Progenitor cell of endocrine pancreas (in vitro differentiated cells): Measurements from ENCODE around the gene PLCB3. TPM values are rescaled to one million over a fixed set of nuclear protein-coding genes. Genes with fewer than 3 reads are reported as not detected.
A peak's percentile ranks its signal among the peaks of the same experiment; 100 is the strongest.

Experiments
- DNase-seq: peaks from one replicate; pipeline ENCODE4 v3.0.0; 2021; ENCODE audit warnings: low spot score; ENCODE audit not compliant: unreplicated experiment
- H3K27ac Mint-ChIP-seq: 2 replicates; pipeline ENCODE4 v1.8.0; 2021; ENCODE audit warnings: mild to moderate bottlenecking, moderate library complexity, mixed read lengths
- H3K27me3 Mint-ChIP-seq: 2 replicates; pipeline ENCODE4 v1.8.0; 2021; ENCODE audit warnings: mixed read lengths
- H3K36me3 Mint-ChIP-seq: 2 replicates; pipeline ENCODE4 v1.8.0; 2022; ENCODE audit warnings: mixed read lengths; ENCODE audit not compliant: insufficient read depth
- H3K4me1 Mint-ChIP-seq: 2 replicates; pipeline ENCODE4 v1.8.0; 2021; ENCODE audit warnings: low read depth, mixed read lengths
- H3K4me3 Mint-ChIP-seq: 2 replicates; pipeline ENCODE4 v1.8.0; 2021; ENCODE audit warnings: low read depth, mild to moderate bottlenecking, moderate library complexity, mixed read lengths
- H3K9me3 Mint-ChIP-seq: 2 replicates; pipeline ENCODE4 v1.8.0; 2021; ENCODE audit warnings: low read depth, mixed read lengths
- total RNA-seq: library from RNA; stranded (reverse); gene quantifications from 2 replicates; pipeline ENCODE4 v1.2.1, GENCODE V29; 2021
- TF ChIP-seq, protein P1 (sequence below): fragments of 200-600 bp; sonication (generic); IDR thresholded peaks from one replicate; pipeline ENCODE4 v1.5.0; 2021; ENCODE audit warnings: antibody characterized with exemption, mild to moderate bottlenecking; ENCODE audit not compliant: unreplicated experiment

Gene PLCB3
- total RNA-seq, 1 donor from 2014 or later, result 22.6 TPM

DNA sequence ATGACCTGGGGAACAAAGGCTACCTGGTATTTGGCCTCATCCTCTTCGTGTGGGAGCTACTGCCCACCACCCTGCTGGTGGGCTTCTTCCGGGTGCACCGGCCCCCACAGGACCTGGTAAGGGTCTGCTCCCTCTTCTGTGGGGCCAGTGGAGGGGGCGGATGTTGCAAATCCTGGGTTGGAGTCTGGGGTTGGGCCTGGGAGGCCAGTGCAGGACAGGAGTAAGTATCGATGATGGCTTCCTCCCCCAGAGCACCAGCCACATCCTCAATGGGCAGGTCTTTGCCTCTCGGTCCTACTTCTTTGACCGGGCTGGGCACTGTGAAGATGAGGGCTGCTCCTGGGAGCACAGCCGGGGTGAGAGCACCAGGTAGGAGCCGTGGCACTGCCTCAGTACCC lies 37.0 kb downstream of the PLCB3 start:
- Mint-ChIP-seq H3K27ac (no peak overlapping the region), H3K9me3 (no peaks in the 10 kb centered on the region), H3K4me3 (no peak overlapping the region), H3K4me1 (peaks cover 7% of the 10 kb centered on the region), H3K27me3 (peaks cover 28% of the 10 kb centered on the region), H3K36me3 (peaks cover 4% of the 10 kb centered on the region)
- DNase-seq, result no peak
- TF ChIP-seq, protein P1, sequence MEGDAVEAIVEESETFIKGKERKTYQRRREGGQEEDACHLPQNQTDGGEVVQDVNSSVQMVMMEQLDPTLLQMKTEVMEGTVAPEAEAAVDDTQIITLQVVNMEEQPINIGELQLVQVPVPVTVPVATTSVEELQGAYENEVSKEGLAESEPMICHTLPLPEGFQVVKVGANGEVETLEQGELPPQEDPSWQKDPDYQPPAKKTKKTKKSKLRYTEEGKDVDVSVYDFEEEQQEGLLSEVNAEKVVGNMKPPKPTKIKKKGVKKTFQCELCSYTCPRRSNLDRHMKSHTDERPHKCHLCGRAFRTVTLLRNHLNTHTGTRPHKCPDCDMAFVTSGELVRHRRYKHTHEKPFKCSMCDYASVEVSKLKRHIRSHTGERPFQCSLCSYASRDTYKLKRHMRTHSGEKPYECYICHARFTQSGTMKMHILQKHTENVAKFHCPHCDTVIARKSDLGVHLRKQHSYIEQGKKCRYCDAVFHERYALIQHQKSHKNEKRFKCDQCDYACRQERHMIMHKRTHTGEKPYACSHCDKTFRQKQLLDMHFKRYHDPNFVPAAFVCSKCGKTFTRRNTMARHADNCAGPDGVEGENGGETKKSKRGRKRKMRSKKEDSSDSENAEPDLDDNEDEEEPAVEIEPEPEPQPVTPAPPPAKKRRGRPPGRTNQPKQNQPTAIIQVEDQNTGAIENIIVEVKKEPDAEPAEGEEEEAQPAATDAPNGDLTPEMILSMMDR, result no peak

- H3K4me1 Mint-ChIP-seq, result peaks cover 7% of the 10 kb centered on the region
- H3K4me3 Mint-ChIP-seq, result no peak overlapping the region
- peaks cover 4% of the 10 kb centered on the region for H3K36me3 Mint-ChIP-seq
- no peak for DNase-seq
- no peaks in the 10 kb centered on the region for H3K9me3 Mint-ChIP-seq
- no peak overlapping the region for H3K27ac Mint-ChIP-seq
- TF ChIP-seq, protein P1, result no peak
- peaks cover 35% of the 10 kb centered on the region for H3K27me3 Mint-ChIP-seq
Observed at GRCh38 chr11:64289002-64289564, 37.8 kb downstream of the PLCB3 start.

DNA sequence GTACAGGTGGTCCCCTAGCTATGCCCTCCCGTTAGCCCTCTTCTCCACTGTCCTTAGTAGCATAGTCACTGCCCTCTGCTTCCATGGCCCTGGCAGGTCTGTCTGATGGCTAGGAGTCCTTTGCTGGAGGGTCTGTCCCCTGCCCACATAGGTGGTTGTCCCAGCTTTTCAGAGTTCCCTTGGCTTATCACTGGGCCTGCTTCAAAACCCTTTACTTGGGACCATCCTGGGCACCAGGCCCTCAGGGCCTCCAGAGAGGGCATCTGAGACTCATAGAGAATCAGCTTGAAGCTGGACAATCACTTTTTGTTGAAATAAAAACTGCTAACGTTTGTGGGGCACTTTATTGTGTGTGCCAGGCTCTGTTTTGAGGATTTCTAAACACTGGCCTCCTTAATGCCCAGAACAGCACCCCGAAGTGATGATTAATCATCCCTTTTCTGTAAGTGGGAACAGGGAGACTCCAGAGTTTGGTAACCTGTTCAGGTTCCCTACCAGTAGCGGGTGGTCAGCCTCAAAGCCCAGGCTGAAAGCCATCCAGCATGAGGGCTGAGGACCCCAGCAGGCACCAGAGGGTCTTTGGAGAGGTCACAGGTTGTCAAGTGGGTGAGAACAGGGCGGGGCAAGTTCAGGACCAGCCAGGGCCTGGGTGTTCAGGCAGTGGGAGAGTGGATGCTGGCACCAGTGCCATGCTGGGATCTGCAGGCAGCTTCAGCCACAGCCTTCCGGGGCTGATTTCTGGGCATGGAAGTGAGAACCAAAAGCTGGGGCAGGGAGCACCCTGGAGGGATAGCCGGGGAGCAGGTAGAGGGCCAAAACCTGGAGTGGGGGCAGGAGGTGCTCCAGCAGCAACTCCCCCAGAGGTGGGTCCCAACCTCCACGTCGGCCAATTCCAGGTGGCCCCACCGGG lies 39.3 kb downstream of the PLCB3 start:
- H3K27me3 Mint-ChIP-seq, result peaks cover 48% of the 10 kb centered on the region
- H3K27ac Mint-ChIP-seq, result no peak overlapping the region
- no peaks in the 10 kb centered on the region for H3K9me3 Mint-ChIP-seq
- H3K4me1 Mint-ChIP-seq, result peaks cover 7% of the 10 kb centered on the region
- peak overlapping the region; percentile 63 for H3K4me3 Mint-ChIP-seq
- TF ChIP-seq, protein P1, result no peak
- H3K36me3 Mint-ChIP-seq, result peaks cover 6% of the 10 kb centered on the region
- DNase-seq, result no peak

DNA sequence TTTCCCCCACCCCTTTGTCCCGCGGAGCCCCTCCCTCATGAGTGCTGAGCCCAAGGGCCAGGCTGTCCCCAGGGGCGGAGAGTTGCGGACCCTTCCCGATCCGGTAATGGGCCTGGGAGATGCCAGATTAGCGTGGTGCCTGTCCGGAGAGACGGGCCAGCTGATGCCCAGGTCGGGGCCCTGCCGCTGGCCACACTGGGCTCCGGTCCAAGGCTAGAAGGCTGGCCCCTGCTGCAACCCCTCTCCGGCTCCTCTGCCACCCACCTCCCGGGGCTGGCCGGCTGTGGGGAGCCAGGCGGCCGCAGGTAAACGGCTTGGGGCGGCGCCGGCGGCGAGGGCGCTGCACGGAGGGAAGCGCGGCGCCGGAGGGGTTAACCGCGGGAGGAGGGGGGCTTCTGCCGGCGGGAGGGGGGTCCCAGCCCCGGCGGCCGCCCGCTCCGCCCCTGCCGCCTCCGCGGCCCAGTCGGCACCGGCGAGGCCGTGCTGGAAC lies 40.0 kb downstream of the PLCB3 start, which contains the start of gene KCNK4:
KCNK4 (plus strand) TSS at position 41 of the 490 bp plus-strand sequence. CDS start 1,717 bp downstream, outside the sequence.
- Mint-ChIP-seq H3K27ac (no peak within 1 kb of the TSS), H3K4me3 (peak within 1 kb of the TSS; percentile 63), H3K36me3 (peaks cover 6% of the 10 kb centered on the region), H3K9me3 (no peaks in the 10 kb centered on the region), H3K4me1 (peaks cover 6% of the 10 kb centered on the region), H3K27me3 (peaks cover 56% of the 10 kb centered on the region)
- no peak for DNase-seq
- TF ChIP-seq, protein P1, result no peak

DNA sequence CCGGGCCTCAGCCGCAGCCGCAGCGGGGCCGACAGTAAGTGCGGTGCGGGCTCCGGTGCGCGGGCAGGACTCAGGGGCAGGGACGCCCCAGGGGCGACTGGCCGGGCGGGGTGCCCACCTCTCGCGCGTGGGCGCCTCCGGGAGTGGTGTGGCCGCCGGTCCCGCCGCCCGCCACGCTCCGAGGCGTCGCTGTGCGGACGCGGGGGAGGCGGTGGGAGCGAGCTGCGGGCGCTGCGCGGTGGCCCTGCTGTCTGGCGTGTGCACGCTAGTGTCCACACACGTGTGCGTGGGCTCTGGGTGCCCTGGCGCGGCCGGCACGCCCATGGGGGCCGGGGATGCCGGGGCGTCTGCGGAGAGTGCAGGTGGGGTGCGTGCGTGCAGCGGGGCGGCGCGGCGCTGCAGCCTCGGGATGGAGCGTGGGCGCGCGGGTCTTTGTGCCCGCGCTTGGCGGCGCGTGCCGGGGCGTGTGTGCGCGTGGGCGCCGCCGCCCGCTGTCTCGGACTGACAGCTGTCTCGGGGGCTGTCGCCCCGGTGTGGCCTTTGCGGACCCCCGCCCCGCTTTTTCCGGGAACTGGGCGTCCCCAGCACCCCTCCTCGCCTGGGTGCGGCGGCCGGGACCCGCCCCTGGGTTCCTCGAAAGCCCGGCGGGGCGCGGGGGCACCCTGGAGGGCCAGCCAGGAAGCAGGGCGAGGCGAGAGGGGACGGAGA lies 40.6 kb downstream of the PLCB3 start:
- no peaks in the 10 kb centered on the region for H3K9me3 Mint-ChIP-seq
- no peak overlapping the region for H3K27ac Mint-ChIP-seq
- DNase-seq, result no peak
- H3K36me3 Mint-ChIP-seq, result peaks cover 6% of the 10 kb centered on the region
- H3K4me1 Mint-ChIP-seq, result peaks cover 1% of the 10 kb centered on the region
- TF ChIP-seq, protein P1, result no peak
- no peak overlapping the region for H3K4me3 Mint-ChIP-seq
- peaks cover 61% of the 10 kb centered on the region for H3K27me3 Mint-ChIP-seq
